Upper lobe of left lung (tissue), 6 donors: Measurements from ENCODE around the gene RHOC. TPM values are rescaled to one million over a fixed set of nuclear protein-coding genes. Genes with fewer than 3 reads are reported as not detected.

Experiments
- ATAC-seq, 2 donors: fragments of 200-7000 bp; cut with Tn5 transposase; one replicate each; pipeline ENCODE4 v1.9.1; 2022; ENCODE audit warnings: mild to moderate bottlenecking in 2 of 2, moderate library complexity in 2 of 2; ENCODE audit not compliant: low FRiP score in 2 of 2
- DNase-seq, 2 donors: peaks; one replicate each; pipeline ENCODE4 v3.0.0-alpha.2; 2019 to 2020
- H3K27ac ChIP-seq, 4 donors: fragments of 200-600 bp; sonication (generic); one replicate each; pipeline ENCODE4 v1.5.1; 2016 to 2019
- H3K27me3 ChIP-seq, 4 donors: fragments of 200-600 bp; sonication (generic); one replicate each; pipeline ENCODE4 v1.5.1; 2017 to 2019
- H3K36me3 ChIP-seq, 4 donors: fragments of 200-600 bp; sonication (generic); one replicate each; pipeline ENCODE4 v1.5.1; 2016 to 2019
- H3K4me1 ChIP-seq, 4 donors: fragments of 200-600 bp; sonication (generic); one replicate each; pipeline ENCODE4 v1.5.1; 2018 to 2019
- H3K4me3 ChIP-seq, 4 donors: fragments of 200-600 bp; sonication (generic); one replicate each; pipeline ENCODE4 v1.5.1; 2017 to 2019; ENCODE audit warnings: mild to moderate bottlenecking in 2 of 4, moderate library complexity in 1 of 4
- H3K9me3 ChIP-seq, 4 donors: fragments of 200-600 bp; sonication (generic); one replicate each; pipeline ENCODE4 v1.5.1; 2018 to 2019
- EP300 ChIP-seq, 4 donors: sonication (generic); formaldehyde crosslinking; IDR thresholded peaks; one replicate each; pipeline ENCODE4 v1.5.1; 2017; ENCODE audit warnings: antibody characterized with exemption in 4 of 4, control low read depth in 2 of 4
- POLR2A ChIP-seq, 4 donors: fragments of 450-650 bp; IDR thresholded peaks; one replicate each; pipeline ENCODE4 v1.5.1; 2016 to 2017; ENCODE audit warnings: antibody characterized with exemption in 4 of 4, mild to moderate bottlenecking in 2 of 4
- POLR2AphosphoS5 ChIP-seq, 2 donors: sonication (generic); formaldehyde crosslinking; IDR thresholded peaks; one replicate each; pipeline ENCODE4 v1.5.1; 2017; ENCODE audit warnings: antibody characterized with exemption in 2 of 2
- WGBS, 2 donors: methylation state at CpG; one replicate each; pipeline ENCODE4 v1.1.5; 2017 to 2018; 5-methylcytosine and 5-hydroxymethylcytosine counted together
- total RNA-seq, 6 donors: library from RNA; depleted of rRNA in 4 of 6; stranded (reverse); fragments of >200 nt in 4 of 6; gene quantifications; one replicate each; pipeline versions ENCODE4 v1.1.0 to v1.2.1, GENCODE V29; 2016 to 2021
- TF ChIP-seq, protein P1 (sequence below), 6 experiments: fragments of 450-650 bp in 4 of 6; fragments of 200-600 bp in 2 of 6; sonication (generic) in 2 of 6; IDR thresholded peaks; one replicate each; pipeline ENCODE4 v1.5.1; 2016 to 2019; ENCODE audit warnings: antibody characterized with exemption in 6 of 6
- donor health status: DM: no; HTN: no; CAD: no; lungs with moderate emphysema.
- donor health status: DM: no; HTN: yes; CAD: no; lungs with severe emphysema.

The RHOC gene
- total RNA-seq, 6 donors from 2014 or later, result 80.9 to 218 (median 132) TPM

DNA sequence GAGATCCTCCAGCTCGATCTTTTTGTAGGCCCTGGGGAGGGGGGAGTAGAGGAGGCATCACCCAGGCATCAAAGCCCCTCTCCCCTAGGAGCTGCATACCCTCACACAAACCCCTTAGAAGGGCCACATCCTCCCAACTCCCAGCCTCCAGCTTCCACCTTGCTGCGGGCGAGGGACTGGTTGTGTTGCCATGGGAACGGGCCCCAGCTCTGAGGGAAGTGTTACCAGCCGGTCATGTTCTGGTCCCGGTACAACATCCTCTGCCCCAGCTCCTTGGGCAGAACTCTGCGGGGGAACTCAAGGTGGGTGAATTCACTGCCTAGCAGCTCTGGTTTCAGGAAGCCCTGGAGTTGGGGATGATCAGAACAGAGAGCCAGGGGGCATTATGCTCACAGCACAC lies 4.1 kb upstream of the RHOC start:
- H3K27me3 ChIP-seq, result no peaks in the 10 kb centered on the region
- ATAC-seq, result no peak
- WGBS, 2 donors, result 70 to 81% methylated on average over 6 to 7 of the region's 7 CpGs
- no peaks in the 10 kb centered on the region for H3K36me3 ChIP-seq
- no peak for DNase-seq
- H3K9me3 ChIP-seq, result no peaks in the 10 kb centered on the region
- no peak overlapping the region for H3K4me3 ChIP-seq
- H3K27ac ChIP-seq, result no peak overlapping the region
- peaks cover 11 to 31% (median 28%) of the 10 kb centered on the region in 4 donors for H3K4me1 ChIP-seq
- TF ChIP-seq EP300 (IDR thresholded peaks at IDR 0.05) (no peak), POLR2AphosphoS5 (IDR thresholded peaks at IDR 0.05) (no peak), POLR2A (IDR thresholded peaks at IDR 0.05) (no peak)
- TF ChIP-seq, protein P1, sequence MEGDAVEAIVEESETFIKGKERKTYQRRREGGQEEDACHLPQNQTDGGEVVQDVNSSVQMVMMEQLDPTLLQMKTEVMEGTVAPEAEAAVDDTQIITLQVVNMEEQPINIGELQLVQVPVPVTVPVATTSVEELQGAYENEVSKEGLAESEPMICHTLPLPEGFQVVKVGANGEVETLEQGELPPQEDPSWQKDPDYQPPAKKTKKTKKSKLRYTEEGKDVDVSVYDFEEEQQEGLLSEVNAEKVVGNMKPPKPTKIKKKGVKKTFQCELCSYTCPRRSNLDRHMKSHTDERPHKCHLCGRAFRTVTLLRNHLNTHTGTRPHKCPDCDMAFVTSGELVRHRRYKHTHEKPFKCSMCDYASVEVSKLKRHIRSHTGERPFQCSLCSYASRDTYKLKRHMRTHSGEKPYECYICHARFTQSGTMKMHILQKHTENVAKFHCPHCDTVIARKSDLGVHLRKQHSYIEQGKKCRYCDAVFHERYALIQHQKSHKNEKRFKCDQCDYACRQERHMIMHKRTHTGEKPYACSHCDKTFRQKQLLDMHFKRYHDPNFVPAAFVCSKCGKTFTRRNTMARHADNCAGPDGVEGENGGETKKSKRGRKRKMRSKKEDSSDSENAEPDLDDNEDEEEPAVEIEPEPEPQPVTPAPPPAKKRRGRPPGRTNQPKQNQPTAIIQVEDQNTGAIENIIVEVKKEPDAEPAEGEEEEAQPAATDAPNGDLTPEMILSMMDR (IDR thresholded peaks at IDR 0.05), result no peak

GRCh38 chr1:112710586-112710985 lies 3.7 kb upstream of the RHOC start:
- TF ChIP-seq EP300 (IDR thresholded peaks at IDR 0.05) (no peak), POLR2A (IDR thresholded peaks at IDR 0.05) (no peak), POLR2AphosphoS5 (IDR thresholded peaks at IDR 0.05) (no peak)
- TF ChIP-seq, protein P1 (IDR thresholded peaks at IDR 0.05), result no peak
- WGBS, 2 donors, result 83 to 100% methylated on average over 2 to 3 of the region's 3 CpGs

GRCh38 chr1:112710159-112710558 lies 3.2 kb upstream of the RHOC start:
- Histone ChIP-seq H3K4me3 (no peak overlapping the region), H3K9me3 (no peaks in the 10 kb centered on the region), H3K27ac (no peak overlapping the region), H3K27me3 (no peaks in the 10 kb centered on the region), H3K36me3 (no peaks in the 10 kb centered on the region), H3K4me1 (peaks cover 12 to 34% (median 31%) of the 10 kb centered on the region in 4 donors)
- no peak for TF ChIP-seq POLR2A (IDR thresholded peaks at IDR 0.05)
- TF ChIP-seq, protein P1 (IDR thresholded peaks at IDR 0.05), result no peak
- no peak for TF ChIP-seq EP300 (IDR thresholded peaks at IDR 0.05)
- TF ChIP-seq POLR2AphosphoS5 (IDR thresholded peaks at IDR 0.05), result no peak
- DNase-seq, result peak in 1 of 2 donors; percentile 49
- WGBS, 2 donors, result 94 to 95% methylated on average over 7 of the region's 7 CpGs
- ATAC-seq, result no peak

More at GRCh38 chr1:112710586-112710985, 3.7 kb upstream of the RHOC start:
- Histone ChIP-seq H3K27ac (no peak overlapping the region), H3K9me3 (no peaks in the 10 kb centered on the region), H3K4me3 (no peak overlapping the region), H3K27me3 (no peaks in the 10 kb centered on the region), H3K36me3 (no peaks in the 10 kb centered on the region), H3K4me1 (peaks cover 11 to 31% (median 28%) of the 10 kb centered on the region in 4 donors)
- ATAC-seq (no peak), DNase-seq (no peak)

- ATAC-seq (no peak), DNase-seq (no peak)
- Histone ChIP-seq H3K27ac (peak overlapping the region in 1 of 4 donors; percentile 99), H3K27me3 (no peaks in the 10 kb centered on the region), H3K36me3 (peaks cover 0 to 2% (median under 1%) of the 10 kb centered on the region in 4 donors), H3K4me3 (no peak overlapping the region), H3K4me1 (peaks cover 25 to 35% (median 31%) of the 10 kb centered on the region in 4 donors), H3K9me3 (no peaks in the 10 kb centered on the region)
- 91 to 97% methylated on average over 3 of the region's 3 CpGs for WGBS, 2 donors
- TF ChIP-seq POLR2A (IDR thresholded peaks at IDR 0.05), result no peak
- no peak for TF ChIP-seq EP300 (IDR thresholded peaks at IDR 0.05)
- TF ChIP-seq, protein P1 (IDR thresholded peaks at IDR 0.05), result no peak
Measured at GRCh38 chr1:112708489-112708888, 1.6 kb upstream of the RHOC start.

DNA sequence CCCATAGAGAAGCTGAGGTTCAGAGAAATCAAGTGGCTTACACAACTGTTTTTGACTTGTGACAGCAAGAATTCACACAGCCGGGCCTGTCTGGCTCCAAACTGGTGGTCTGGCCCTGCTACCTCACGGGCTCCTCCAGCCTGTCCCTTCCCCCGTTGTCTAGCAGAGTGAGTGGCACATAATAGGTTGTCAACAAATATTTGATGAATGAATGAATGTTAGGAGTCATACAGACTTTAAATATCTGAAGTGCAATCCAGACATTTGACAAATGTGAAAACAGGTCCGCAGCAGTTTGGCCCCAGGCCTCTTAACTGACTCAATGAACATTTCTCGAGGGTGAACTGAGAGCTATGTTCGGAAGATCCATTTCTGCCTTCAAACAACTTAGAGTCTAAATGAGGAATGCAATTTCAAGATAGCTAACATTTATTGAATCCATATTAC lies 1.1 kb upstream of the RHOC start:
- Histone ChIP-seq H3K36me3 (peaks cover 0 to 7% (median 3%) of the 10 kb centered on the region in 4 donors), H3K27ac (peak overlapping the region in 3 of 4 donors; percentile 97 to 99 (median 99)), H3K4me3 (peak overlapping the region in 1 of 4 donors; percentile 93), H3K9me3 (no peaks in the 10 kb centered on the region), H3K27me3 (no peaks in the 10 kb centered on the region), H3K4me1 (peaks cover 27 to 36% (median 33%) of the 10 kb centered on the region in 4 donors)
- WGBS, 2 donors, result 54 to 69% methylated on average over 6 of the region's 6 CpGs
- DNase-seq (no peak), ATAC-seq (no peak)
- TF ChIP-seq EP300 (IDR thresholded peaks at IDR 0.05) (no peak), POLR2A (IDR thresholded peaks at IDR 0.05) (no peak), POLR2AphosphoS5 (IDR thresholded peaks at IDR 0.05) (no peak)
- TF ChIP-seq, protein P1 (IDR thresholded peaks at IDR 0.05), result no peak
